K562 (cell line): ENCODE results near the gene PRDX2. TPM values are rescaled to one million over a fixed set of nuclear protein-coding genes. Genes with fewer than 3 reads are reported as not detected.
A peak's percentile ranks its signal among the peaks of the same experiment; 100 is the strongest.

Source experiments
- DACH1 ChIP-seq: fragments of 450-650 bp; IDR thresholded peaks from 2 replicates; pipeline ENCODE4 v1.6.1; 2018; ENCODE audit not compliant: partially characterized antibody
- FOXK2 ChIP-seq, 2 experiments: fragments of 450-650 bp; IDR thresholded peaks in 1 of 2; conservative IDR thresholded peaks in 1 of 2; 2 replicates each; pipeline ENCODE4 v1.6.1; 2016; ENCODE audit warnings: low read depth in 2 of 2, mild to moderate bottlenecking in 1 of 2
- GATAD2A ChIP-seq: fragments of 450-650 bp; IDR thresholded peaks from 2 replicates; pipeline ENCODE4 v1.6.1; 2017
- NRF1 ChIP-seq, 2 experiments: fragments of 450-650 bp; IDR thresholded peaks in 1 of 2; conservative IDR thresholded peaks in 1 of 2; 2 replicates each; pipeline ENCODE4 v1.6.1; 2014; ENCODE audit warnings: mild to moderate bottlenecking in 2 of 2
- PHF8 ChIP-seq: fragments of 200-600 bp; sonication (generic); IDR thresholded peaks from 2 replicates; pipeline ENCODE4 v1.6.1; 2012; ENCODE audit warnings: mixed run types, mild to moderate bottlenecking, inconsistent platforms, low read length, moderate library complexity, borderline replicate concordance
- PML ChIP-seq: IDR thresholded peaks from 2 replicates; pipeline ENCODE4 v1.6.1; 2012; ENCODE audit warnings: low read length, inconsistent platforms
- ZKSCAN8 ChIP-seq: fragments of 200-800 bp; sonication (Bioruptor generic); IDR thresholded peaks from 2 replicates; pipeline ENCODE4 v1.6.1; 2016; ENCODE audit warnings: missing genetic modification characterization, missing compliant biosample characterization
- ZNF175 ChIP-seq: fragments of 200-800 bp; sonication (Bioruptor generic); IDR thresholded peaks from 2 replicates; pipeline ENCODE4 v1.6.1; 2016; ENCODE audit warnings: low read depth, mild to moderate bottlenecking, missing genetic modification characterization, missing compliant biosample characterization
- polyA plus RNA-seq, 8 experiments: library from polyadenylated mRNA; depleted of rRNA in 4 of 8; stranded (reverse) in 5 of 8; unstranded in 3 of 8; fragments of >200 nt; fragmentation: Nextera tagmentation in 2 of 8; fragmentation: Illumina TruSeq in 1 of 8; extraction: Ambion mirVana in 2 of 8; extraction: Trizol in 1 of 8; gene quantifications; 2 replicates each; pipeline versions ENCODE4 v1.2.1 to v1.2.3, GENCODE V29; 2011 to 2014; ENCODE audit warnings: inconsistent platforms in 1 of 8, missing spikeins in 1 of 8
- total RNA-seq, 7 experiments: library from RNA; depleted of rRNA in 6 of 7; stranded (reverse); fragments of >200 nt in 6 of 7; fragmentation: Illumina TruSeq in 2 of 7; extraction: Trizol in 2 of 7; gene quantifications; 2 replicates each; pipeline versions ENCODE4 v1.2.1 to v1.2.3, GENCODE V29; 2011 to 2021; ENCODE audit warnings: low replicate concordance in 1 of 7
- TF ChIP-seq, protein P1 (sequence below): fragments of 450-650 bp; IDR thresholded peaks from 2 replicates; pipeline ENCODE4 v1.6.1; 2018; ENCODE audit not compliant: partially characterized antibody
- TF ChIP-seq, protein P2 (sequence below): fragments of 450-650 bp; IDR thresholded peaks from 2 replicates; pipeline ENCODE4 v1.6.1; 2016; ENCODE audit warnings: borderline replicate concordance
- TF ChIP-seq, protein P3 (sequence below), 2 experiments: fragments of 450-650 bp; conservative IDR thresholded peaks; 2 replicates each; pipeline ENCODE4 v1.6.1; 2017; ENCODE audit warnings: mild to moderate bottlenecking in 2 of 2, moderate library complexity in 2 of 2
- TF ChIP-seq, protein P4 (sequence below), 2 experiments: fragments of 450-650 bp; IDR thresholded peaks; 2 replicates each; pipeline ENCODE4 v1.6.1; 2016

Gene PRDX2
- total and polyA plus RNA-seq, 9 of the 15 experiments (the other 6 are each of a cell fraction or from before 2014, with no cell fraction given): 206 to 1,183 (median 415) TPM

DNA sequence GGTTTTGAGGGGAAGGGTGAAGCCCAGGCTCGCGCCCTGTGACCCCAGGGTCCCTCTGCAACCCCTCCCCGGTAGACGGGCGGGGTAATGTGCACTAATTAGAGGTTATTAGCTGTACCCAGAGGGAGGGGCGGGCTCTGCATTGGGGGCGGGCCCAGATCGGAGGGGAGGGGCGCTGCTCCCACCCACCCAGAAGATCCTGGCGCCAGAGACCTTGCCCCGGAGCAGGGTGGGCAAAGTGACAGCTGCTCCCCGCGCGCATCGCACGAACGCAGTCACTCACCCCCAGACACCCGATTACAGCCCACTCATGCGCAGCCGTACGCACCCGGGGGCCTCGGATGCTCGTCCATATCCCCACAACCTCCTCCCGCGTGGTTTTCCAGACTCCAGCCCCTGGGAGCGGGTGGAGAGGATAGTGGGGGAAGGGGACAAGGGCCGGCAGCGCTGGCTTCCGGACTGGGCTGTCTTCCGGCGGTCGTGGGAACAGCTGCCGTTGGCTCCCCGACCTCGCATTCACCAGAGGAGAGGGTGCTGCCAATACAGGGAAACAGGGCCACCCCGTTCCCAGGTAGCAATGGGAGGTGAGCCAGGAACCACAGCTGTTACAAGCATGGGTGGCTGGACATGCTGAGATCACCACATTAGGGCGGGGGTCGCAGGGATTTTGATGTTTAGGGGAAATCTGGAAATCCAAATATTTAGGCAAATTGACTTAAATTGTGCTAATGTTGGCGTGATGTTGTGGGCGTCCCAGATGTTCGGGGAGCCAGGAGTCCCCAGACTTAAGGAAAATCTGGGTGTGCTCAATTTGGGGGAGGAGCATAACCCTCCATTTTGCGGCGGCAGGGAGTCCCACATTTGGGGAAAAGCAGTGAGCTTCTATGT is 23.3 kb downstream of the PRDX2 start (continued):
- TF ChIP-seq, protein P1, sequence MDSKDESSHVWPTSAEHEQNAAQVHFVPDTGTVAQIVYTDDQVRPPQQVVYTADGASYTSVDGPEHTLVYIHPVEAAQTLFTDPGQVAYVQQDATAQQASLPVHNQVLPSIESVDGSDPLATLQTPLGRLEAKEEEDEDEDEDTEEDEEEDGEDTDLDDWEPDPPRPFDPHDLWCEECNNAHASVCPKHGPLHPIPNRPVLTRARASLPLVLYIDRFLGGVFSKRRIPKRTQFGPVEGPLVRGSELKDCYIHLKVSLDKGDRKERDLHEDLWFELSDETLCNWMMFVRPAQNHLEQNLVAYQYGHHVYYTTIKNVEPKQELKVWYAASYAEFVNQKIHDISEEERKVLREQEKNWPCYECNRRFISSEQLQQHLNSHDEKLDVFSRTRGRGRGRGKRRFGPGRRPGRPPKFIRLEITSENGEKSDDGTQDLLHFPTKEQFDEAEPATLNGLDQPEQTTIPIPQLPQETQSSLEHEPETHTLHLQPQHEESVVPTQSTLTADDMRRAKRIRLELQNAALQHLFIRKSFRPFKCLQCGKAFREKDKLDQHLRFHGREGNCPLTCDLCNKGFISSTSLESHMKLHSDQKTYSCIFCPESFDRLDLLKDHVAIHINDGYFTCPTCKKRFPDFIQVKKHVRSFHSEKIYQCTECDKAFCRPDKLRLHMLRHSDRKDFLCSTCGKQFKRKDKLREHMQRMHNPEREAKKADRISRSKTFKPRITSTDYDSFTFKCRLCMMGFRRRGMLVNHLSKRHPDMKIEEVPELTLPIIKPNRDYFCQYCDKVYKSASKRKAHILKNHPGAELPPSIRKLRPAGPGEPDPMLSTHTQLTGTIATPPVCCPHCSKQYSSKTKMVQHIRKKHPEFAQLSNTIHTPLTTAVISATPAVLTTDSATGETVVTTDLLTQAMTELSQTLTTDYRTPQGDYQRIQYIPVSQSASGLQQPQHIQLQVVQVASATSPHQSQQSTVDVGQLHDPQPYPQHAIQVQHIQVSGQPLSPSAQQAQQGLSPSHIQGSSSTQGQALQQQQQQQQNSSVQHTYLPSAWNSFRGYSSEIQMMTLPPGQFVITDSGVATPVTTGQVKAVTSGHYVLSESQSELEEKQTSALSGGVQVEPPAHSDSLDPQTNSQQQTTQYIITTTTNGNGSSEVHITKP: peak; percentile 85
- TF ChIP-seq DACH1 (peak; percentile 6), GATAD2A (0 out of 2 replicates have a peak, but pooled peaks have one; percentile 32), ZNF175 (CRISPR knock-in tag) (0 out of 2 replicates have a peak, but pooled peaks have one; percentile 15), PHF8 (peak; percentile 14; the same call in 1 of the 2 replicates), ZKSCAN8 (CRISPR knock-in tag) (peak; percentile 52; the same call in 1 of the 2 replicates), PML (no peak), FOXK2 (conservative IDR thresholded peaks at IDR 0.05 in 1 of 2, IDR thresholded peaks at IDR 0.05 in 1 of 2; ENCODE audit: low read depth in 2 of 2) (0 out of 4 replicates have a peak, but pooled peaks of 1 of the 2 experiments have one; percentile 12), NRF1 (conservative IDR thresholded peaks at IDR 0.05 in 1 of 2, IDR thresholded peaks at IDR 0.05 in 1 of 2) (peak; percentile 69 to 71)
- TF ChIP-seq, protein P2, sequence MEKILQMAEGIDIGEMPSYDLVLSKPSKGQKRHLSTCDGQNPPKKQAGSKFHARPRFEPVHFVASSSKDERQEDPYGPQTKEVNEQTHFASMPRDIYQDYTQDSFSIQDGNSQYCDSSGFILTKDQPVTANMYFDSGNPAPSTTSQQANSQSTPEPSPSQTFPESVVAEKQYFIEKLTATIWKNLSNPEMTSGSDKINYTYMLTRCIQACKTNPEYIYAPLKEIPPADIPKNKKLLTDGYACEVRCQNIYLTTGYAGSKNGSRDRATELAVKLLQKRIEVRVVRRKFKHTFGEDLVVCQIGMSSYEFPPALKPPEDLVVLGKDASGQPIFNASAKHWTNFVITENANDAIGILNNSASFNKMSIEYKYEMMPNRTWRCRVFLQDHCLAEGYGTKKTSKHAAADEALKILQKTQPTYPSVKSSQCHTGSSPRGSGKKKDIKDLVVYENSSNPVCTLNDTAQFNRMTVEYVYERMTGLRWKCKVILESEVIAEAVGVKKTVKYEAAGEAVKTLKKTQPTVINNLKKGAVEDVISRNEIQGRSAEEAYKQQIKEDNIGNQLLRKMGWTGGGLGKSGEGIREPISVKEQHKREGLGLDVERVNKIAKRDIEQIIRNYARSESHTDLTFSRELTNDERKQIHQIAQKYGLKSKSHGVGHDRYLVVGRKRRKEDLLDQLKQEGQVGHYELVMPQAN: 0 out of 2 replicates have a peak, but pooled peaks have one; percentile 37
- TF ChIP-seq, protein P3, sequence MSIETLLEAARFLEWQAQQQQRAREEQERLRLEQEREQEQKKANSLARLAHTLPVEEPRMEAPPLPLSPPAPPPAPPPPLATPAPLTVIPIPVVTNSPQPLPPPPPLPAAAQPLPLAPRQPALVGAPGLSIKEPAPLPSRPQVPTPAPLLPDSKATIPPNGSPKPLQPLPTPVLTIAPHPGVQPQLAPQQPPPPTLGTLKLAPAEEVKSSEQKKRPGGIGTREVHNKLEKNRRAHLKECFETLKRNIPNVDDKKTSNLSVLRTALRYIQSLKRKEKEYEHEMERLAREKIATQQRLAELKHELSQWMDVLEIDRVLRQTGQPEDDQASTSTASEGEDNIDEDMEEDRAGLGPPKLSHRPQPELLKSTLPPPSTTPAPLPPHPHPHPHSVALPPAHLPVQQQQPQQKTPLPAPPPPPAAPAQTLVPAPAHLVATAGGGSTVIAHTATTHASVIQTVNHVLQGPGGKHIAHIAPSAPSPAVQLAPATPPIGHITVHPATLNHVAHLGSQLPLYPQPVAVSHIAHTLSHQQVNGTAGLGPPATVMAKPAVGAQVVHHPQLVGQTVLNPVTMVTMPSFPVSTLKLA (conservative IDR thresholded peaks at IDR 0.05): no peak; a peak in 1 of 4 replicates
- TF ChIP-seq, protein P4, sequence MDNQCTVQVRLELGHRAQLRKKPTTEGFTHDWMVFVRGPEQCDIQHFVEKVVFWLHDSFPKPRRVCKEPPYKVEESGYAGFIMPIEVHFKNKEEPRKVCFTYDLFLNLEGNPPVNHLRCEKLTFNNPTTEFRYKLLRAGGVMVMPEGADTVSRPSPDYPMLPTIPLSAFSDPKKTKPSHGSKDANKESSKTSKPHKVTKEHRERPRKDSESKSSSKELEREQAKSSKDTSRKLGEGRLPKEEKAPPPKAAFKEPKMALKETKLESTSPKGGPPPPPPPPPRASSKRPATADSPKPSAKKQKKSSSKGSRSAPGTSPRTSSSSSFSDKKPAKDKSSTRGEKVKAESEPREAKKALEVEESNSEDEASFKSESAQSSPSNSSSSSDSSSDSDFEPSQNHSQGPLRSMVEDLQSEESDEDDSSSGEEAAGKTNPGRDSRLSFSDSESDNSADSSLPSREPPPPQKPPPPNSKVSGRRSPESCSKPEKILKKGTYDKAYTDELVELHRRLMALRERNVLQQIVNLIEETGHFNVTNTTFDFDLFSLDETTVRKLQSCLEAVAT (IDR thresholded peaks at IDR 0.05): peak in 1 of 2 experiments; percentile 22; a peak in 1 of 4 replicates
